CD4-positive, alpha-beta T cell treated with Interleukin-4 for 4 hours (primary cell): ENCODE data around the gene RPH3AL.
"Not testable (repeated sequence)": the region's sequence is repeated elsewhere in the genome, so short reads cannot be mapped to it uniquely, and the experiment has no call there.

Experiments used
- DNase-seq: peaks from one replicate; pipeline ENCODE4 v3.0.0-alpha.2; 2020

RPH3AL gene

DNA sequence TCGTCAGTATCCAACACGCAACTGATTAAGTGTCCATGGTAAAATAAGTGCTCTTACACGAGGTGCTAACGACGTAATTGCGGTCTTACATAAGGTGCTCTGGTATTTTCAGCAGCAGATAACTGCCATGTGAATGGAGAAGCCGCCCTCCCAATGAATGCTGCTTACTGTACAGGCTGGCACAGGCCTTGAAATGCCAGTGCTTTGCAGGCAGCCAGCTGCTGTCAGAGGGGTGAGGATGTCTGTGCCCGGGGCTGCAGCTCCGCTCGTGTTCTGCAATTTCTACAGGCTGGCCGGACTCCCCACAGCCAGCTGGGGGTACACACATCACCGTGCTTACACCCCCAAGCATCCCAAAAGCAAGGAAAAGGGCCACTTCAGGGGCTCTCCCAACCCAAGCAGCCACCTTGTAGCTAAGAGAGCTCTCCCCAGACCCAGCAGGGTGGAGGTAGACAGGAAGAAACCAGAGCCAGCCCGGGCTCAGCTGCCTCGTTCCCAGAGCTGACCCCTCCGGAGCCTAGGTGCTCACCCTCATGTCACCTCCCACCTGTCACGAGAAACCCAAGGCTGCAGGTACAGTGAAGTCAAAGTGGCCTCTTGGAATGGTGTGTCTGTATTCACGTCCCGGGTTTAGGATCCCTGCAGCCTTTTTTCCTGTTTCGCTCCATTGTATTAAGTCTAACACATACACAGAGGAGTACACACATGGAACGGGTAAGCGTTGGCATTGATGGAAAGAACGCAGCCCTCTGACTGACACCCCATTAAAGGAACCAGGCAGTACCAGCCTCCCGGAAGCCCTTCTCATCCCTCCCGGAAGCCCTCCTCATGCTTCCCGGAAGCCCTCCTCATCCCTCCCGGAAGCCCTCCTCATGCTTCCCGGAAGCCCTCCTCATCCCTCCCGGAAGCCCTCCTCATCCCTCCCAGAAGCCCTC is 27.2 kb upstream of the RPH3AL start:
- no peak for DNase-seq

DNA sequence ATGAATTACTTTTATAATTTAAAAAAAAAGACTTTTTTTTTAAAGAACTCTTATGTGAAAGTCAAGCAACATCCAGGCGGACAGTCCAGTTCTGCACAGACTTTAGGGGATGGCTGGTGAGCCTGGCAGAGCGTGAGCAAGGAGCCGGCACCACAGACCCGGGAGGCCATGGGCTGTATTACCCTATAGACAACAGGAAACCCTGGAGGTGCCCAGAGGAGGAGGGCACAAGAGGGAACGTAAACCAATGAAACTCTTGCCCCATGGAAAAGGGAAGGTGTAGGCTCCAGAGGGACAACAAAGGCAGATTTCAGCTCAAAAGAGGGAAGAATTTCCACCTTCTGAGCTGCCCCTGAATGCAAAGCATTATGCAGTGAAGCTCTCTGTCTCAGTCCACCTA is 25.5 kb upstream of the RPH3AL start:
- DNase-seq, result no peak

DNA sequence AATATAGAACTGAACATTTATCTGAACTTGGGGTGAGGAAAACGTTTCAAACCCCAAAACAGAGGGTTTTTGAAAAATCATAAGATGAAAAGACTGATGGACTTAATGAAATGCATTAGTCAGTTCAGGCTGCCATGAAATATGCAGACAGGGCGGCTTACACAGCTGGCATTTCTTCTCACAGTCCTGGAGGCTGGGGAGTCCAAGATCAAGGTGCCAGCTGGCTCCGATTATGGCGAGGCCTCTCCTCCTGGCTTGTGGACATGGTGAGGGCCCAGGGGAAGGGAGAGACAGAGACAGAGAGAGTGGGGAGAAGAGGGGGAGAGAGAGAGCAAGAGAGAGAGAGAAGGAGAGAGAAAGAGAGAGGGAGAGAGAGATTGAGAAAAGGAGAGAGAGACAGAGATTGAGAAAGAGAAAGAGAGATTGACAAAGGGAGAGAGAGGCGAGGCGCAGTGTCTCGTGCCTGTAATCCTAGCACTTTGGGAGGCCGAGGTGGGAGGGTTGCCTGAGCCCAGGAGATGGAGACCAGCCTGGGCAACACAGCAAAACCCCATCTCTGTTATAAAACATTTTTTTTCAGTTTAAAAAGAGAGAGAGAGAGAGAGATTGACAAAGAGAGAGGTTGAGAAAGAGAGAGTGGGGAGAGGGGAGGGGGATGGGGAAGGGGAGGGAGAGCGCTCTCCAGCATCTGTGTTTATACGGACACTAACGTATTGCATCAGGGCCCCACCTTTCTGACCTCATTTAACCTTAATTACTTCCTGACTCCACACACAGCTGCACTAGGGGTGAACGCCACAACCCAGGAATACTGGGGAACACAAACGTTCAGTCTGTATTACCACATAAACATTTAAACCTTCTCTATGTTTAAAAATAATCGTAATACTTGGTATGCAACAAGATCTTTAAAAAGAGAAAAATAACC is 24.6 kb upstream of the RPH3AL start:
- DNase-seq, result no peak

DNA sequence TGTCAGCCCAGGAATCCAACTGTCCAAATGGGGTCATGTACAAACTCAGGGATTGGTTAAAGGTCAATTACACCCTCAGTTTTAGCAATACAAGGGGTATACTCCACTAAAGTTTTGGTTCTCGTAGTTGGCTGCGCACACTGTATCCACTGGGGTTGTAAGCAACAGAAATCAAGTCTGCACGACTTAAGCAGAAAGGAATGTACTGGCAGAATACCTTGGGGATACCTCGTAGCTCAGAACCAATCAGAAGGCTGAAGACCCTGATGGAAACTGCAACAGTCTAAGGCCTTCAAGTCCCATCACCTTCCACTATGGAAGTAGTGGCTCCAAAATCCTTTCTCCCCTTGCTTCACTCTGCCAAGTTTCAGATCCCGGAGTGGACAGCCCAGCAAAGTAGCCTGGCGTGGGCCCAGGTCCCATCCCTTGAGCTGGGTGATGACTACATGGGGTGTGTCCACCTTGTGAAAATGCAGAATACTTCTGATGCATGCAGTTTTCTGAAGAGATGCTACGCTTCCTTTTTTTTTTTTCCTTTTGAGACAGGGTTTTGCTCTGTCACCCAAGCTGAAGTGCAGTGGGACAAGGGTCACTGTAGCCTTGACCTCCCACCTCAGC is 21.1 kb upstream of the RPH3AL start:
- DNase-seq, result no peak

DNA sequence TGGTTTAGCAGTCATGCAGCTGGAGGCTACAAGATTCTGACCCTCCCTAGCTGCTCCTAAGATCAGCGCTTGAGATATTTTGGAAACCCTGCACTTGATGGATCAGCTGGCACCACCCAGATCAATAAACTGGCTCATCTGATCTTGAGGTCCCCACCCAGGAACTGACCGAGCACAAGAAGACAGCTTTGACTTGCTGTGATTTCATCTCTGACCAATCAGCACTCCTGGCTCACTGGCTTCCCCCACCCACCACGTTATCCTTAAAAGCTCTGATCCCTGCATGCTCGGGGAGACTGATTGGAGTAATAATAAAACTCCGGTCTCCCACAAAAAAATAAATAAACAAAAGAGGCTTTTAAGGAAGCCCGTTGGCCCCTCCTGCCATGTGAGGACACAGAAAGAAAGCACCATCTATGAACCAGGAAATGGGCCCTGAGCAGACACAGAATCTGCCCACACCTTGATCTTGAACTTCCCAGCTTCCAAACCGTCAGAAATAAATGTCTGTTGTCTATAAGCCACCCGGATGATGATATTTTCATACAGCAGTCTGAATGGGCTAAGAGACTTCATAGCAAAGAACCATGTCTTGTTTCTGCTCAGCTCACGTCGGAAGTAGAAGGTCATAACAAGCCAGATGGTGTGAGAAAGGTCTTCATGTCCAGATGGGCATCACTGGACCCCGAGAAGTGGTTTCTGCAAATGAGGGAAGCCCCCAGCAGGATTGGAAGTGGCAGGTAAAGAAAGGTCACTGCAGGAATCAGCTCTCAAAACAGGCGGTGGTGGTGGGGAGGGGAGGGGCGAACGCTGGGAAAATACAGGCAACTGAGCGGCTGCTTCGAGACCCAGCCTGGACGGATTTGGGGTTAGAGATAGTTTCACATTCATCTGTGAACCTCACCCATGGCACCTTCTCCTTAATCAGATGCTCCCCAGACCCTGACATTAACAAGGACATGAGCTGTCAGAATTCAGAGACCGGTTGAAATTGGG is 19.8 kb upstream of the RPH3AL start:
- DNase-seq, result no peak

DNA sequence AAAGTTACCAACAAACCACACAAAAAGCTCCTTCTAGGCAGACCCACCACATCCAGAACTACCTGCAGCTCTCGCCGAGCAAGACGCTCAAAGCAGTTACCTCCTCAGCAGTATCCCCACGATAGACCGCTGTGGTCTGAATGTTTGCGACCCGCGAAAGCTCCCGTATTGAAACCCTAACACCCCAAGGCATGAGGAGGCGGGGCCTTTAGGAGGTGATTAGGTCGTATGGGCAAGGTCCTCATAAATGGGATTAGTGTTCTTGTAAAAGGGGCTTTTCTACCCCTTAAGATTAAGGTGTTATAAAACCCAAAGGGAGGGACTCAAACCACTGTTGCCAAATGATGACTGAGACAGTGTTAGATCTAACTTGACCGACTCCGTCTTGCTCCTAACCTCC is 19.0 kb upstream of the RPH3AL start:
- DNase-seq, result no peak

DNA sequence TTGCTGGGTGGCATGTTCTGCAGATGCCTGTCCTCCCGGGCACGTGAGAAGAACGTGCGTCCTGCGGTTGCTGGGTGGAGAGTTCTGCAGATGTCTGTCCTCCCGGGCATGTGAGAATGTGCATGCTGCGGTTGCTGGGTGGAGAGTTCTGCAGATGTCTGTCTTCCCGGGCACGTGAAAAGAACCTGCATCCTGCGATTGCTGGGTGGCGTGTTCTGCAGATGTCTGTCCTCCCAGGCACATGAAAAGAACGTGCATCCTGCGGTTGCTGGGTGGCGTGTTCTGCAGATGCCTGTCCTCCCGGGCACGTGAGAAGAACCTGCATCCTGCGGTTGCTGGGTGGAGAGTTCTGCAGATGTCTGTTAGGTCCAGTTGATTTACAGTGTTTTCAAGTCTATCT is 15.0 kb upstream of the RPH3AL start:
- DNase-seq, result not testable (repeated sequence)

DNA sequence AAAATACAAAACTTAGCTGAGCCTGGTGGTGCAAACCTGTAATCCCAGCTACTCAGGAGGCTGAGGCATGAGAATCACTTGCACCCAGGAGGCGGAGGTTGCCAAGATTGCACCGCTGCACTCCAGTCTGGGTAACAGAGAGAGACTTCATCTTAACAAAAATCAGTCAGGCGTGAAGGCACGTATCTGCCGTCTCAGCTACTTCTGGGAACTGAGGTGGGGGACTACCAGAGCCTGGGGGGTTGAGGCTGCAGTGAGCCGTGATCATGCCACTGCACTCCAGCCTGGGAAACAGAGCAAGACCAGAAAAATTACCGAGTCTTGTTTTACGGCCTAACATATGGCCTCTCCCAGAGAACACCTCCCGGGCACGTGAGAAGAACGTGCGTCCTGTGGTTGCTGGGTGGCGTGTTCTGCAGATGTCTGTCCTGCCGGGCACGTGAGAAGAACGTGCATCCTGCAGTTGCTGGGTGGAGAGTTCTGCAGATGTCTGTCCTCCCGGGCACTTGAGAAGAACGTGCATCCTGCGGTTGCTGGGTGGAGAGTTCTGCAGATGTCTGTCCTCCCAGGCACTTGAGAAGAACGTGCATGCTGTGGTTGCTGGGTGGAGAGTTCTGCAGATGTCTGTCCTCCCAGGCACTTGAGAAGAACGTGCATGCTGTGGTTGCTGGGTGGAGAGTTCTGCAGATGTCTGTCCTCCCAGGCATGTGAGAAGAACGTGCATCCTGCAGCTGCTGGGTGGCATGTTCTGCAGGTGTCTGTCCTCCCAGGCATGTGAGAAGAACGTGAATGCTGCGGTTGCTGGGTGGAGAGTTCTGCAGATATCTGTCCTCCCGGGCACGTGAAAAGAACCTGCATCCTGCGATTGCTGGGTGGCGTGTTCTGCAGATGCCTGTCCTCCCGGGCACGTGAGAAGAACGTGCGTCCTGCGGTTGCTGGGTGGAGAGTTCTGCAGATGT is 14.3 kb upstream of the RPH3AL start:
- peak; percentile 11 for DNase-seq

DNA sequence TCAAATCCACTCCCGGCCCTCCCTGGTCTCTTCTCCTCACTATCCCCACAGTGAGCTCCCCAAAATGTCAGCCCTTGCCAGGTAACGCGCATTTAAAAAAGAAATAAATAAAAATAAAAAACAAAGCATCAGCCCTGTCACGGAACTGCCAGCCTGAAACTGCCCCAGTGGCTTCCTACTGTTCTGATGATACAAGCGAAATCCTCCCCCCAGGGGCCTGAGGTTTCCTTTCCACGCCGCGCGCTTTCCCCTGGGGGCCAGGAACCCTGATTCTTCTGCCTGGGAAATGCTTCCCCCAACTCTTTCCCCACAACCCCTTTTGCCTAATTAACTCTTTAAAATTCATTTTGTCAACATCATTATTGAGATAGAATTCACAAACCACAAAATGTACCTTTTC is 12.2 kb upstream of the RPH3AL start:
- no peak for DNase-seq

DNA sequence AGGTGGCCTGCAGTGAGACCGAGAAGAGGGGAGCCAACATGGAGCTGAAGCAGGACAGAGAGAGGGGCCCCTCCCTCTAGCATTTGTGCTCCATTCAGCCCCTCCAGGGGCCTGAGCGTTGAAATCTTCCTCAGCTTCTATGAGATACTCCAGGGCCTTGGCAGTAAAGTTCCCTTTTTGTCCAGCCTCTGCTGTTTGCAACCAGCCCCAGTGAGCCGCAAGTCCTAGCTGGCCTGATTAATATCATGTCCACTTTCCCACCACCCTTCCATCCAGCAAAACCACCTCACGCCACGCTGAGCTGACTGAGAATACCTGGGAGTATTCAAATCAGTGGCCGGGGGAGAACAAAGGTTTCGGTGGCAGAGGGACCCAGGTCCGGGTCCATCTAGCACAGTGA is 11.7 kb upstream of the RPH3AL start:
- no peak for DNase-seq

DNA sequence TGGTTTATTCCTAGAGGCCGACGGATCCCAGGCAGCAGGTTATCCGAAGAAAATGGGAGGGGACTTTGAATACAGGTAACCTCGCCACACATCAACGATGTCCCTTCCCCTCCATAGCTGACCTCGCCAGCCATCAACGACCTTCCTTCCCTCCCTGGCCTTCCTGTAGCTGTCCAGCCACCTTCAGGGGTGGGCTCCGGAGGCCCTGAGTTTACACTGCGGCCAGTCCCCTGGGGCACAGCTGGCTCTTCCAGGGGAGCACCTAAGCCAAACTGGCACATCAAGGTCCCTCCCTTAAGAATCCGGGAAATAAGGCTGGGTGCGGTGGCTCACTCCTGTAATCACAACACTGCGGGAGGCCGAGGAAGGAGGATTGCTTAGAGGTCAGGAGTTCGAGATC is 10.1 kb upstream of the RPH3AL start:
- no peak for DNase-seq

DNA sequence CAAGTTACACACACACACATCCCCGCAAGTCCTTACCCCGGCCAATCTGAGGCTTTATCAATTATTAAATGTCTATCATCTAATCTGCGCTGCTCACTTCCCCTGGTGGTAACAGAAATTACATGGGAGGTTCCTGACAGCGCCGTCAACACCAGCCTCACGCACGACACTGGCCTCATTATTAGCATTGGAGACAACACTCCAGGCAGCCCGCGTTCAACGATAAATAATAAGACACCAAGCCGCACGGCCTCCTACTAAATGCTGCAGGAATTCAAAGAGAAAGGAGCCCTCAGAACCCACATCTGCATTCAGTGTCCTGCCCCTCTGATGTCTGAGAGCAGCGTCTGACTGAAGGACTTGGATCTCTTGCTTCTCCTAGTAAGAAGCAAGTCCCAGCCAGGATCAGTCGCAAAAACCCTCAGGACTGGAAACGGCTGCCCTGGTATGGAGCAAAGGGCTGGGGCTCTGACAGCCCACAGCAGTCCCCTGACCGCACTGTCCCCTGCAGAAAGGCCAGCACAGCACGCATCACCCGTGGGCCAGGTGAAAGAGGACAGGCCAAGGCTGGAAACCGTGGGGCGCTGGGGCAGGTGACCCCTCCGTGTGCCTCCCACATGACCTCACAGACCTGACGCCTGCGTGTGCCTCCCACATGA is 7.6 kb upstream of the RPH3AL start:
- DNase-seq, result no peak

DNA sequence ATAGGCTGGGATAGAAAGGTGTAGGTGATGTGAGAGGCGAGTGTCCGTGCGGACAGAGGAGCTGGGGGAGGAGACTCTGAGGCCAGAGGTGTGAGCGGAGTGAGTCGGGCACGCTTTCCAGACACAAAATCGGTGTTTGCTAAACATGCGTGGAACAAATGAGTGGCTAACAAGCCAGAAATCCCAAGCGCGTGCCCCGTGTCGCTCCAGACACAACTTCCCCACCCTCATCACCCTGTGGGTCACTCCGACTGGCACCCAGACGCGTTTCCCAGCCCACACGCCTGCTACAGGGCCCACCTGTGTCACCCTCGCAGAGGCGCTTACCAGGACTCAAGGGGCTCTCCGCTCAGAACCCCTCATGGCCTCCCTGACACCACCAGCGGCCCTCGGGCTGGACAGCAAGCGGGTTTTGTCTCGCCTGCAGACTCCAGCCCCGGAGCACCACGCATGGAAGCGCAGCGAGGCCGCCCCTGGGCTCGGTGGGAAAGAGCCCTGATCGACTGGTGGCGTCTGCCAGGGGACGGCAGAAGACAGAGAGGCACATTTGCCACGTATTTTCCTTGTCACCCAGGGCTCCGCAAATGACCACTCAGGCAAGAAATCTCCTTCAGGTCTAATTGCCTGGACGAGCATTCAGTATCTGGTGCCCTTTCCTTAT is 6.0 kb upstream of the RPH3AL start:
- DNase-seq, result no peak

DNA sequence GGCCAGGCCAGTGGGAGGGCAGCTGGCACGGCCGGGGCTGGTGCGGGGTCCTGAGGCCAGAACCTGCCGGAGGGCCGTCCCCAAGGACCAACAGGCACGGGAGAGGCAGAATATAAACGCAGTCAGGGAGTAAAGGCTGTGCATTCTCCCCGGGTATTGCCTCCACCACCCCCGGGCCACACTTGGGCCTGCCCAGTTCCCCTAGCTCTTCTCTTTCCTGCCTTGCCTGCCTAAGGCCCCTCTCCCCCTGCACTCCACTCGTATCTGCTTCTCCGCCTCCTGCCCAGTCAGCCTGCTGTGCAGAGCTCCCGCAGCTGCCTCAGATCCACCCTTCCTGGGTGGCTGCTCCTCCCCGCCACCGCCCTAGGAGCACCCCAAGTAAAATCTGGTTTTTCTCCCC is 5.0 kb upstream of the RPH3AL start:
- DNase-seq, result no peak

DNA sequence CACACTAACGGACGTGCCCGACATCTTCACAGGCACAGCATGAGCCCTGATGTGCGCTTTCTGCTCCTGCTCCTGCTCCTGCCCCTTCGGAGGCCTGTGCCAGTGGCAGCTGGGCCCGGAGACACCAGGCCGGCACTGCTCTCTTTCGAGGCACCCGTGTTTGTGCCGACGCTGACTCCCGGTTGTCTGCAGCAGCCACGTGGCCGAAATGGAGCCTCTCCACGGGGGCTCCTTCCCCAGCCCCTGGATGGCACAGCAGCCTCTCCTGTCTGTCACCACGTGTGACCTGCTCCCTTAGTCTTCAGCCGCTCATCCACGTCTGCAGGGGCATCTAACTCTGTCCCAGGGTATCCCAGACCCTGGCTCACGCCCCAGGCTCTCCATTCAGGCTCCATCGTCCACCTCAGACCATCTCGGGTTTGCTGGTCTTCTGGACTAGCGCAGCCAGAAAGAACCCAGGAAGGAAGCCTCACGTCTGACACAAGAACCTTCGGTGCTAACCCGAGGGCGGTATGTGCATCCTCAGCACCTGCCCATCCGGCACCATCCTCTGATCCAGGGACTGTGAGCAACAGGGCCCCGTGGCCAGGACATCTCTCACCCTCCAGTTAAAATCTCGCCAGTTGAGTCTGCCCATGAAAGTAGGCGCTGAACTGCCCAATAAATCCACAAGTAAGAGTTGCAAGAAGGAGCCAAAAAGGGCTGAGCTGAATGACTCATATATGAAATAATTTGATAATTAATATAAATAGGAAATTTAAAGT is 4.2 kb upstream of the RPH3AL start:
- no peak for DNase-seq

DNA sequence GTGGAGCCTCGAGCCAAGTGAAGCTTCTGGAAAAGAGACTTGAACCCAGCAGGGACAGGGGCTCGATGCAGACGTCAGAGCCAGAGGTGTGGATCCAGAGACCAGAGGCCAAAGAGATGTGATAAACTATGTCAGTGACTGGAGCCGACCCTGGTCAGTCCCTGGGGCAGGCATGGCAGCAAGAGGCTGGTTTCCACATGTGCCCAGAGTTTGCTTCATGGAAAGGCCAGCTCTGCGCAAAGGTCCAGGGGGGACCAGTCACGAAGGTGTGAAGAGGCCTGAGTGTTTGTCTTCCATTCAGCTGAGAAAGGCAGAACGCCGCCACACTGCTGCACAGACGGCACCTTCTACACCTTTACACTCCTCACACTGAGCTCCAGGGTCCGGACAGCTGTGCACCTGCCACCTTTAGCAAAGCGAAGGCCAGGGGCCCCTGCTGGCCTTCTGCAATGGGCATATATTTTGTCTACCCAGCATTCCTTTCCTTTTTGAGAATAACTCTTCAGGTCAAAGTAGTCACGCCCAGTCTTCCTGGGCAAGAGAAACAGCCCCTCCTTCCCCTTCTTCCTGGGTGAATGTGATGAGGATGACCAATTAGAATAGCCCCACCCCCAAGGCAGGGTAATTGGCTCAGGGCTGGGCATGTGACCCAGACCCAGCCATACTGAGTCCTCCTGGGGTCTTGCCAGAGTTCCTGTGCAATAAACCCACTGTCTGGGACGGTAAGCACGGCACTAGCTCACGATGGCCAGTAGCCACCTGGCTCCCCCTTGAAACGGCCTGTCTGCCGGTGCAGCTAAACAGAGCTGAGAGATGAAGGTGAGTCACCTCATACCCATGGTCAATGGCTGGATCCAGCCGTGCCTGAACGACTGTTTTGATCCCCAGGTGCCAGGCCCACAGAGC is 2.3 kb upstream of the RPH3AL start:
- no peak for DNase-seq

DNA sequence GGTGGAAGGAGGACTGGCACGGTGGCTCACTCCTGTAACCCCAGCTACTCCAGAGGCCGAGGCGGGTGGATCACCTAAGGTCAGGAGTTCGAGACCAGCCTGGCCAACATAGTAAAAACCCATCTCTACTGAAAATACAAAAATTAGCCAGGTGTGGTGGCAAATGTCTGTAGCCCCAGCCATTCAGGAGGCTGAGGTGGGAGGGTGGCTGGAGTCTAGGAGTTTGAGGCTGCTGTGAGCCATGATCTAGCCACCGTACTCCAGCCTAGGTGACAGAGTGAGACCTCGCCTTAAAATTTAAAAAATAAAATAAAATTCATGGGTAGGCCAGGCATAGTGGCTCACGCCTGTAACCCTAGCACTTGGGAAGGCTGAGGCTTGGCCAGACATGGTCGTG is 1.2 kb upstream of the RPH3AL start:
- no peak for DNase-seq
